T-helper 2 cell treated with Interferon-gamma antibody and Interleukin-4, amounts not matched to agents 5 μg/mL and 100 μg/mL, for 36 hours (primary cell): ENCODE results near the gene RASA4.
"Not testable (repeated sequence)": the region's sequence is repeated elsewhere in the genome, so short reads cannot be mapped to it uniquely, and the experiment has no call there.

Experiments
- DNase-seq: peaks from one replicate; pipeline ENCODE4 v3.0.0; 2021; ENCODE audit warnings: low spot score
- H3K27ac Mint-ChIP-seq: one replicate; pipeline ENCODE4 v1.8.0; 2021; ENCODE audit warnings: mild to moderate bottlenecking, mixed read lengths
- H3K27me3 Mint-ChIP-seq: one replicate; pipeline ENCODE4 v1.8.0; 2021; ENCODE audit warnings: low read depth, mixed read lengths
- H3K36me3 Mint-ChIP-seq: one replicate; pipeline ENCODE4 v1.8.0; 2021; ENCODE audit warnings: low read depth, mixed read lengths
- H3K4me1 Mint-ChIP-seq: one replicate; pipeline ENCODE4 v1.8.0; 2021; ENCODE audit warnings: low read depth, mixed read lengths
- H3K4me3 Mint-ChIP-seq: one replicate; pipeline ENCODE4 v1.8.0; 2022; ENCODE audit warnings: mild to moderate bottlenecking, moderate library complexity, mixed read lengths
- H3K9me3 Mint-ChIP-seq: one replicate; pipeline ENCODE4 v1.8.0; 2021; ENCODE audit warnings: mixed read lengths

RASA4 gene

DNA sequence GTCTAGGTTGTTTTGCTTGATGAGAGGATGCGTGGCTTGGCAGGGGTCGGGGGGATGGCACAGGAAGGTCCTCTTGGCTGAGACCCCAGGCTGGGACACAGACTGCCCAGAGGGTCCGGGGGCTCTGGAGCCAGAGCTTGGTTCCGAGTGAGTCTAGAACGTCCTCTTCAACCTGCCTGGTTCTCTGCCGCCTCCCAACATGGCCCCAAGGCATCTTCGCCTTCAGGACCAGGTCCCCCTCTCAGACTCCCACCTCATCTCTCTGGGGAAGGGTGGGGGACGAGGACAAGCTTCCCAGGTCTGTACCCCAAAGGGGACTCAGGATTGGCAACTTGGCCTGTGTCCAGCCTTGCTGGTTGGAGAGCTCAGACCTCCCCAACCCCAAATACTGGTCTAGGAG is 74.5 kb downstream of the RASA4 start:
- not testable (repeated sequence) for H3K36me3 Mint-ChIP-seq, H3K4me3 Mint-ChIP-seq, H3K27me3 Mint-ChIP-seq, H3K9me3 Mint-ChIP-seq, DNase-seq, H3K27ac Mint-ChIP-seq, H3K4me1 Mint-ChIP-seq

DNA sequence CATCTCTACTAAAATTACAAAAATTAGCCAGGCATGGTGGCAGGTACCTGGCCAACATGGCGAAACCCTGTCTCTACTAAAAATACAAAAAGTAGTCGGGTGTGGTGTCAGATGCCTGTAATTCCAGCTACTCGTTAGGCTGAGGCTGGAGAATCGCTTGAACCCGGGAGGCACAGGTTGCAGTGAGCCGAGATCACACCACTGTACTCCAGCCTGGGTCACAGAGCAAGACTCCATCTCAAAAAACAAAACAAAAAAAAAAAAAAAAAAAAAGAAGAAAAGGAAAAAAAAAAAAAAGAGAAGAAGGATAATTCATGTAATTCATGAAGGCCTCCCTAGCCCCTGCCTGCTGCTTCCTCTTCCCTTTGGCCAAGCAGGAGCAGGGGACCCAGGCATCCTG is 76.0 kb downstream of the RASA4 start:
- H3K27ac Mint-ChIP-seq, H3K4me1 Mint-ChIP-seq, H3K27me3 Mint-ChIP-seq, H3K4me3 Mint-ChIP-seq, DNase-seq, H3K9me3 Mint-ChIP-seq, H3K36me3 Mint-ChIP-seq: not testable (repeated sequence)

DNA sequence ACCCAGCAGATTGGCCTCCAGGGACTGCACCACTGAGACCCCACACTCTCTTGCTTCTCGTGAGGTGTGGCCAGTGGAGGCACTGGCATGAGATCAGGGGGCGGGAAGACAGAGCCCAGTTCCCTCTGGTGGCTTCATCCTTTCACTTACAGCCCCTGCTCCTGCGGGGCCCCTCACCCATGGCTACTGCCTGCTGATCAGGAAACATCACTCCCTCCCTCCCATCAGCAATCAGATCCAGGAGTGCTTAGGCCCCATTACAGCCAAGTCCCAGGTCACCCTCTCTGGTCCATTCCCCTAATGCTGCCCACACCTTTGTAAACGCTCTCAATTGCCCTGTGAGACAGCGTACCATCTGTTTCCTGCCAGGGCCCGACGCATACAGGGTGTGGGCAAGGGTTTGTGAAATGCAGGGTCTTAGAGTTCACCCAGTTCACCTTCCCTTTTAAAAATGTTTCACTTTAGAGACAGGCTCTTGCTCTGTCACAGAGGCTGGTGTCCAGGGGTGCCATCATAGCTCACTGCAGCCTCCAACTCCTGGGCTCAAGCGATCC is 81.4 kb downstream of the RASA4 start:
- DNase-seq, H3K27me3 Mint-ChIP-seq, H3K9me3 Mint-ChIP-seq, H3K27ac Mint-ChIP-seq, H3K4me3 Mint-ChIP-seq, H3K4me1 Mint-ChIP-seq, H3K36me3 Mint-ChIP-seq: not testable (repeated sequence)

DNA sequence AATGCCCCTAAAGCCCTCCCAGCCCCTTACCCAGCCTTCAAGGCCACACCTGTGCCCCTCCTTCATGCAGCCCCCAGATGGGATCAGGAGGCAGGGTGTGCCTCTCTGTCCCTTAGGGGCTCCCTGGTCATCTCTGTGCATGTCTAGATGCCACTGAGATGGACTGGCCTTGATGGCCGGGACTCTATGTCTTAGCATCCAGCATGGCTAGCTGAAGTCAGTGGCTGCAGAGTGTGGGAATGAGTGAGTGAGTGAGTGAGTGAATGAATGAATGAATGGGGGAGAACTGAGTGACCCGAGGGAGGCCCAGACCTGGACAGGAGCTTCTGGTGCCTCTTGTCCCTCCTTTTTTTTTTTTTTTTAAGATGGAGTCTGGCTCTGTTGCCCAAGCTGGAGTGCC is 84.4 kb downstream of the RASA4 start:
- not testable (repeated sequence) for H3K9me3 Mint-ChIP-seq

DNA sequence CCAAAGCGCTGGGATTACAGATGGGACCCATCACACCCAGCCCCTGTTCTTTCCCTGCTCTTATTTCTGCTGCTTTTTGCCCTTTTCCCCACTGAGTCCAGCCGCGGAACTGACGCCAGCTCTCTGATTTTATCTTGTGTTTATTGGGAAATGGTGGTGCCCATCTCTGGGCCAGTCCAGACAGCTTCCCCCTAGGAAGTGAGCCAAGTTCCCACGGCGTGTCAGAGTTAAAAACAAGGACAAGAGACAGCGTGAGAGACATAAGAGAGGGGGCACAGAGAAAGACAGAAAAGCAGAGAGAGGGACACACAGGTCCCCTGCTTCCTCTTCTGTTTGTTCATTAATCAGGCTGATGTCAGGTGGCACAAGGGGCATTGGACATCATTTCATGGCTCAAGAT is 85.0 kb downstream of the RASA4 start:
- H3K27me3 Mint-ChIP-seq, DNase-seq, H3K9me3 Mint-ChIP-seq, H3K27ac Mint-ChIP-seq, H3K4me3 Mint-ChIP-seq, H3K4me1 Mint-ChIP-seq, H3K36me3 Mint-ChIP-seq: not testable (repeated sequence)

More for the DNA sequence above, 84.4 kb downstream of the RASA4 start:
- not testable (repeated sequence) for H3K27ac Mint-ChIP-seq, H3K4me3 Mint-ChIP-seq, DNase-seq, H3K27me3 Mint-ChIP-seq, H3K36me3 Mint-ChIP-seq, H3K4me1 Mint-ChIP-seq

DNA sequence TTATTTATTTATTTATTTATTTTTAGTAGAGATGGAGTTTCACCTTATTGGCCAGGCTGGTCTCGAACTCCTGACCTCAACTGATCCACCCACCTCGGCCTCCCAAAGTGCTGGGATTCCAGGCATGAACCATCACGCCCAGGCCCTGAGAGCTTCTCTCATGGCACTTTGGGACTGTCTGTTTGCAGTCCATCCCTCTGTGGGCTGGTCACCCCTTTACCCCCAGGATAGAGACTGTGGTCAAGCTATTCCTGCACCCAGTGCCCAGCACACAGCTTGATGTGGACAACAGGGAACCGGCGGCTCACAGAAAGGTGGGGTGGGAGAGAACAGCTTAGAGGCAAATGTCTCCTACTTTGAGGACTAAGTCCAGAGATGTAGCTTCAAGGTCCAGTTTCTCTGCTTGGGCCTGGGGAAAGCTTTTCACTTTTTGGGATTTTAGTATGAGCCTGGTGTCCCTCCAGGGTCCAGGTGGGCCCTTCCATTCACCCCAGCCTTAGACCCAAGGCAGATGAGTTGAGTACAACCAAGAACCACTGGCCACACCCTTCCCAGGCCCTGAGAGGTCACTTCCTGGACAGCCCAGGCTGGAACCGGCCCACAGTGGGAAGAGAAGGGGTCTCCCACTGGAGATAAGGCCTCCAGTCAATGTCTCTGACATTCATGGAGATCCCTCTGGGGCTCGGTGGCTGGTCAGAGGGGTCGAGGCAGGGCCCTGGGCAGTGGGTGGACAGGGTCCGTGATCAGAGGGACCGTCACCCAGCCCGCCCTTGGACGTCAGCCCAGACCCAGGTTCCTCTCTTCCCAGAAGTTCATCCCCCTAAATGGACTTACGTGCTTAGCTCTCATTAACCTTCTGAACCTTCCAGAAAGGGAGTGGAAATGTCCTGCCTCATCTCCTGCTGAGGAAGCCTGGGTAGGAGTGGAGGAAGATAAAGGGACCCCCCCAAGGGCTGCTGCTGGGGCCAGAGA is 88.4 kb downstream of the RASA4 start:
- not testable (repeated sequence) for H3K4me1 Mint-ChIP-seq, DNase-seq, H3K27ac Mint-ChIP-seq, H3K4me3 Mint-ChIP-seq, H3K36me3 Mint-ChIP-seq, H3K9me3 Mint-ChIP-seq, H3K27me3 Mint-ChIP-seq

DNA sequence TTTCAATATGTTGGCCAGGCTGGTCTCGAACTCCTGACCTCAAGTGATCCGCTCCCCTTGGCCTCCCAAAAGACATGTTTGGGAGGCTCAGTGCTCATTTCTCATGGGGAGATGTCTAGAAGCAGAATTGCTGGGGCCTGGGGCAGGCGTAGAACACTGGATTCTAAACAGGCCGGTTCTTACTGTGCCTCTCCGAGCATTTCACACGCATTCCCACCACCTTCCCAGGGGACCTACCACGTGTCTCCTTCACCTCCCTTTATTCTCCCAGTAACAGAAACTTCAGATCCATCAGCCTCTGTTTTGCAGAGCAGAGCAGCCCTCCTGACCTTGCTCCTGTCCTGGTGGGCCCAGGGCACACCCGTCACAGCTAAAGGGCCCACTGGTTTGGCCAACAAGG is 89.4 kb downstream of the RASA4 start:
- not testable (repeated sequence) for H3K27ac Mint-ChIP-seq, H3K9me3 Mint-ChIP-seq, DNase-seq

DNA sequence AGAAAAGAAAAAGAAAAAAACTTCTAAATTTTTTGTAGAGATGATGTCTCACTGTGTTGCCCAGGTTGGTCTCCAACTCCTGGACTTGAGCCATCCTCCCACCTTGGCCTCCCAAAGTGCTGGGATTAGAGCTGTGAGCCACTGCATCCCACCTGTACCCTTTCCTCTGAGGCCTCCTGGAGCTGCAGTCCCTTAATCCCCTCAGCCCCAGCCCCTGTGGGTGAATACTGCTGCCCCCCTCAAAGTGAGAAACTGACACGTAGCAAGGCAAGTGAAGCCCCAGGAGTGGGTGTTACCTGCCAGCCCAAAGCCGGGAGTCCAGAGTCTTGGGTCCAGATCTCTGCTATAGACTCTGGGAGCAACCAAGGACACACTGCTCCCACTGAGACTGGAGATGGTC is 91.8 kb downstream of the RASA4 start:
- H3K9me3 Mint-ChIP-seq, H3K36me3 Mint-ChIP-seq, H3K27me3 Mint-ChIP-seq, H3K4me1 Mint-ChIP-seq, H3K4me3 Mint-ChIP-seq, H3K27ac Mint-ChIP-seq, DNase-seq: not testable (repeated sequence)

More for the DNA sequence above, 89.4 kb downstream of the RASA4 start:
- not testable (repeated sequence) for H3K4me3 Mint-ChIP-seq, H3K36me3 Mint-ChIP-seq, H3K27me3 Mint-ChIP-seq, H3K4me1 Mint-ChIP-seq
